ENCODE measurements around the gene WAS.
"Not testable (repeated sequence)": the region's sequence is repeated elsewhere in the genome, so short reads cannot be mapped to it uniquely, and the experiment has no call there.

The WAS gene

GRCh38 chrX:48665991-48666390, 17.6 kb upstream of the WAS start:
- TF ChIP-seq TOX (CRISPR knock-in tag; IDR thresholded peaks at IDR 0.05; ENCODE audit: borderline replicate concordance): no peak
- no peak for TF ChIP-seq TSHZ2 (CRISPR knock-in tag; IDR thresholded peaks at IDR 0.05)
- TF ChIP-seq ZNF8 (CRISPR knock-in tag; IDR thresholded peaks at IDR 0.05): no peak
- ATAC-seq: peak; percentile 60

- ATAC-seq: no peak
- TF ChIP-seq SNAI2 (CRISPR knock-in tag; IDR thresholded peaks at IDR 0.05) (no peak), ZNF70 (CRISPR knock-in tag; IDR thresholded peaks at IDR 0.05) (no peak), PATZ1 (CRISPR knock-in tag; IDR thresholded peaks at IDR 0.05; ENCODE audit: borderline replicate concordance) (no peak), OSR1 (CRISPR knock-in tag; IDR thresholded peaks at IDR 0.05) (no peak), ZC3H10 (CRISPR knock-in tag; IDR thresholded peaks at IDR 0.05) (no peak), TCF4 (CRISPR knock-in tag; IDR thresholded peaks at IDR 0.05; ENCODE audit: borderline replicate concordance) (no peak)
- TF ChIP-seq, protein P1, sequence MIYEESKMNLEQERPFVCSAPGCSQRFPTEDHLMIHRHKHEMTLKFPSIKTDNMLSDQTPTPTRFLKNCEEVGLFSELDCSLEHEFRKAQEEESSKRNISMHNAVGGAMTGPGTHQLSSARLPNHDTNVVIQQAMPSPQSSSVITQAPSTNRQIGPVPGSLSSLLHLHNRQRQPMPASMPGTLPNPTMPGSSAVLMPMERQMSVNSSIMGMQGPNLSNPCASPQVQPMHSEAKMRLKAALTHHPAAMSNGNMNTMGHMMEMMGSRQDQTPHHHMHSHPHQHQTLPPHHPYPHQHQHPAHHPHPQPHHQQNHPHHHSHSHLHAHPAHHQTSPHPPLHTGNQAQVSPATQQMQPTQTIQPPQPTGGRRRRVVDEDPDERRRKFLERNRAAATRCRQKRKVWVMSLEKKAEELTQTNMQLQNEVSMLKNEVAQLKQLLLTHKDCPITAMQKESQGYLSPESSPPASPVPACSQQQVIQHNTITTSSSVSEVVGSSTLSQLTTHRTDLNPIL (CRISPR knock-in tag; IDR thresholded peaks at IDR 0.05; ENCODE audit: low read depth): no peak
These were observed 16.9 kb upstream of the WAS start for GRCh38 chrX:48666649-48667048.

DNA sequence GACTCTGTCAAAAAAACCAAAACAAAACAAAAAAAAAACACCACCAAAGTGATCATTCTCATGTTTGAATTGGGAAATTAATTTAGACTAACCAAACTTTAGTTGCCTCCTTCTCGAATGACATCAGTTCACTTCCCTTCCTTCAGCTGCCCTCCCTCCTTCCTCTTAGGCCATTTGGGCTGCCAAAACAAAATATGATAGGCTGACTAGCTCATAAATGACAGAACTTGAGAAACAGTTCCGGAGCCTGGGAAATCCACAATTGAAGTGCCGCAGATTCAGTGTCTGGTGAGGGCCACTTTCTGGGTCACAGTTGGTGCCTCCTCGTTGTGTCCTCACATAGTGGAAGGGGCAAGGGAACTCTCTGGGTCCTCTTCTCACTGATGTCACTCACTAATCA, 16.1 kb upstream of the WAS start:
- ATAC-seq: no peak
- TF ChIP-seq, protein P1 (CRISPR knock-in tag; IDR thresholded peaks at IDR 0.05; ENCODE audit: low read depth): no peak
- TF ChIP-seq ISL1 (CRISPR knock-in tag; IDR thresholded peaks at IDR 0.05): no peak
- TF ChIP-seq ZFP30 (CRISPR knock-in tag; IDR thresholded peaks at IDR 0.05): no peak
- TF ChIP-seq ZC3H10 (CRISPR knock-in tag; IDR thresholded peaks at IDR 0.05): no peak
- no peak for TF ChIP-seq POU6F1 (CRISPR knock-in tag; IDR thresholded peaks at IDR 0.05; ENCODE audit: borderline replicate concordance, low read depth)
- no peak for TF ChIP-seq CSDC2 (CRISPR knock-in tag; IDR thresholded peaks at IDR 0.05)
- no peak for TF ChIP-seq ZFP3 (CRISPR knock-in tag; IDR thresholded peaks at IDR 0.05)
- no peak for TF ChIP-seq ESRRG (CRISPR knock-in tag; IDR thresholded peaks at IDR 0.05)
- TF ChIP-seq GLIS3 (CRISPR knock-in tag; IDR thresholded peaks at IDR 0.05): no peak
- TF ChIP-seq RARB (CRISPR knock-in tag; IDR thresholded peaks at IDR 0.05): no peak
- no peak for TF ChIP-seq ZNF8 (CRISPR knock-in tag; IDR thresholded peaks at IDR 0.05)
- TF ChIP-seq ZNF565 (CRISPR knock-in tag; conservative IDR thresholded peaks at IDR 0.05; ENCODE audit: low read depth): no peak
- no peak for TF ChIP-seq PATZ1 (CRISPR knock-in tag; IDR thresholded peaks at IDR 0.05; ENCODE audit: borderline replicate concordance)
- TF ChIP-seq TSHZ2 (CRISPR knock-in tag; IDR thresholded peaks at IDR 0.05): no peak
- TF ChIP-seq SNAI2 (CRISPR knock-in tag; IDR thresholded peaks at IDR 0.05): no peak

- ATAC-seq: not testable (repeated sequence)
These were observed 15.4 kb upstream of the WAS start for GRCh38 chrX:48668187-48668586.

Measured in SK-N-SH treated with all-trans-retinoic acid at 6 μM for 48 hours (cell line).